Astrocyte of the hippocampus (primary cell): ENCODE results near the gene CFAP45.

Experiments used
- DNase-seq: peaks from one replicate; pipeline ENCODE4 v3.0.0; 2011; ENCODE audit warnings: low read depth, low spot score

Gene CFAP45, protein sequence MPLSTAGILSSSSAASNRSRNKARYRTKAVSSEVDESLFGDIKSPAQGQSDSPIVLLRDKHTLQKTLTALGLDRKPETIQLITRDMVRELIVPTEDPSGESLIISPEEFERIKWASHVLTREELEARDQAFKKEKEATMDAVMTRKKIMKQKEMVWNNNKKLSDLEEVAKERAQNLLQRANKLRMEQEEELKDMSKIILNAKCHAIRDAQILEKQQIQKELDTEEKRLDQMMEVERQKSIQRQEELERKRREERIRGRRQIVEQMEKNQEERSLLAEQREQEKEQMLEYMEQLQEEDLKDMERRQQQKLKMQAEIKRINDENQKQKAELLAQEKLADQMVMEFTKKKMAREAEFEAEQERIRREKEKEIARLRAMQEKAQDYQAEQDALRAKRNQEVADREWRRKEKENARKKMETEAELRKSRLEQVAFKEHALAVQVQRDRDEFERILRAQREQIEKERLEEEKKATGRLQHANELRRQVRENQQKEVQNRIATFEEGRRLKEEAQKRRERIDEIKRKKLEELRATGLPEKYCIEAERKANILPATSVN

DNA sequence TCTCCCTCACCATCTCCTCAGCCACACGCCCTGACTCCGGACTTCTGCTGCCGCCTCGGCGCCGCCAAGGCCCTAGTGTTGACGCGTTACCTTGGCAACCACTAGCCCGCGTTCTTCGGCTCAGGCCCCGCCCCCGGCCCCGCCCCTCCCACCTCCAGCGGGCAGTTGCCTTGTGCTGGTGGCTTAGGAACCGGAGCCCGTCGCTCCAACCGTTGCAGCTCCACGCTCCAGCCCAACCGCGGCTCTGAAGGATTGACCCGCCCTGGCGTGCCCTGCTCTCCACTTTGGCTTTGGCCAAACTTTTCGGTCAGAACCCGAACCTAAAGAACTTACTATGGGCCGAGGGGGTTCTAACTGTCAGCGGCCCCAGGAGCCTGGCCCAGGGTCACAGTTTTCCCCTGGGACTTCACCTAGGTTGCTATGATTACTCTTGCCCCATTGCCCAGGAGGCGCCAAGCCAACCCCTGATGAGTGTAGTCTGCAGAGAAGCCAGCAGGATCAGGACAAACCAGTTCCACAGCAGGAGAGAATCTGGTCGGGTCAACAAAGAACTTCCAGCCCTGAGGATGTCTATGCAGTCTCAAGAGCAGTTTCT is at the start of gene CFAP45:
Gene CFAP45 (minus strand): TSS at position 80 of the 595 bp plus-strand sequence. CDS start 67 bp downstream, at position 13.
- peak; percentile 92 for DNase-seq

DNA sequence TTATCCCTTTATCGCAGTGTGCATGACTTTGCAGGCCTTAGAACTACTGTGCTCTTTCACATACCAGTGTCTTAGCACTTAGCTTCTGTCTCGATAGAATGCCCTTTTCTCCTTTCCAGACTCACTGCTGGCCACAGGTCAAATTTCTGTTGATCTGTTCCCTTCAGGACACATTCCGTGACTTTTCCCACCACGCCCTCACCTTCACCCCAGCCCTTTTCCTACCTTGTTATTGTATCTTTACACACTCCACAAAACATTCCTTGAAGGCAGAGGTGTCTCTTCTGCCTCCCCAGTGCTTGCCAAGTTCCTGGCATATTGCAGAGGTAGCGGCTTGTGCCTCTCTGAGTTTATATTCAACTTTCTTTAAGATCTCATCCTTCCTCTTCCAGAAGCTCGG is 49.2 kb upstream of the CFAP45 start:
- no peak for DNase-seq

DNA sequence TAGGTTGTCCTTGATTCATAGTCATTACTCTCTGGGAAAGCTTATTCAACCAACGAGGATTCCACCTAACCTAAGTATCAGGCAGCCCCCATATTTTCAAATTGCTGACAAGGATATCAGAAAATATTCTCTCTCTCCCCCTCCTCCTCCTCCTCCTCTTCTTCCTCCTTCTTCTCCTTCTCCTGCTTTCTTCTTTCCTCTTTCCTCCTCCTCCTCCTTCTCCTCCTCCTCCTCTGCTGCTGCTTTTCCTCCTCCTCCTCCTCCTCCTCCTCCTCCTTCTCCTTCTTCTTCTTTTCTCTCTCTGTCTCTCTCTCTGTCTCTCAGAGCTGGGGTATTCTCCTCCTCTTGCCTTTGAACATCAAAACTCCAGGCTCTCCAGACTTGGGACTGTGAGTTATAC is 48.0 kb upstream of the CFAP45 start:
- no peak for DNase-seq

DNA sequence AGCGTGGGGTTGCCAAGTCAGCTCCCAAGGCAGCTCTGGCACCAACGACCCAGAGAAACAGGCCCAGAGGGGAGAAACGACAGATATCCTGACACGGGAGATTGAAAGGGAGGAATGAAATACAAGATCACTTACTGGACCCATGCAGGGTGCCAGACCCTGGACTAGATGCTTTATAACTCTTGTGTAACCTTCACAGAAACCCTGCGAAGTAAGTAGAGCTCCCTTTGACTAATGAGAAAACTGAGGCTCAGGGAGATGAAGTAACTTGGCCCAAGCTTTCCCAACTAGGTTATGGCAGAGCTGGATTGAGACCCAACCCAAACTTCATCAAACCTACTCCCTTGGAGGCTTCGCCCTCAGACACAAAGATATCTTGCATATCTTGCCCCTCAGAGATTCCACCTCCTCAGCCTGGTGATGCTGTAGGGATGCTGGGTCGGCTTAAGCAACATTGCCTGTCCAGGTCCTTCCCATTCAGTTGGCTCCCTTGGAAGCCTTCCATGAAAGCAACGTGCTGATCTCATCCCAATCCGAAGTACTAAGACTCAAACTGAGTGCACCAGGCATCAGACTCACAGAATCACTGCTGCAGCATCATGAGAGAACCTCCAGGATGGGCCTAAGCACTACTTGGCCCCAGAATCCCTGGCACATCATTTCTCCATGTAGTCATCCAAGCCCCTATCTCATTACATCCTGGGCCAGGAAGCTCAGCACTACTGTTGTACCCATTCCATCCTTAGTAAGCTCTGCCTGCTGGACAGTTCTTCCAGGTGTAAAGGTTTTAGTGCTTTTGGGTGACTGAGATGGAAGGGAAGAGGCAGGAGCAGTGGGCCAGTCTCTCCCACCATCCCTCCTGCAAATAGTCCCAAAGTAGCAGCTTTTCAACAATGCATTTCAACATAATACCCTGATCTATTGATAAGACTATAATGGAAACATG is 46.5 kb upstream of the CFAP45 start:
- DNase-seq: no peak

DNA sequence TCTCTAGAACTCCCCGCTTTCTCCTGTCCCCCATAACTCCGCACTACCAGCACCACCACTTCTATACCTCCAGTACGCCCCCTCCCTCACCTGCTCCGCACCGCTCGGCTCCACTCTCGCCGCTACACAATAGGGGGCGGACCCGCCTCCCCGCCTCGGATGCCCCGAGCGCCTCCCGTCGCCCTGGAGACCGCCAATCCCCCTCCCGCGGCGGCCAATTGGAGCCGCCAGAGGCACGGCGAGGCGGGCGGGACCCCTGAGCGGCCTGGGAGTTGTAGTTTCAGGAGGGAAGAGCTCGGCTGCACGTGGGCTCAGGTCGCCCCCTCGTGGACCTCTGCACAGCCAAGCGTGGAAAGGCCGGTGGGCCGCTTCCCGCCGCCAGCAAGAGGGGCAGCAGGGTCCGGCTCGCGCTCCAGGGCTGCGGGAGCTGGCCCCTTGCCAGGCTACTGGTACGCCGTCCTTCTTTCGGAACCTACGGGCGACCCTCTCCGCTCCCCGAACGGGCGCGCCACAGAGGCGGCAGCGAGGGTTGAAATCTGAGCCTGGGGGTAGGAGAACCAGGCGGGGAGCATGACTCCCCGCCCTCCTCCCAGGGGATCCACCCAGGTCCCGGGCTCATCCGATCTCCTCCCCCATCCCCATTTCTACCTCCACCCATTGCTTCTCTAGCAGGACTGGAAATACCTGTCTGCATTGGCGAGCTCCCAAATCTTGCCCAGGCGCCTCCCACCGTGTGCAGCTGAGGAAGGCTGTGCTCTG is 45.7 kb upstream of the CFAP45 start, which contains the start of gene IGSF9:
Gene IGSF9 (minus strand): TSS at position 131 of the 759 bp plus-strand sequence. CDS start 2,159 bp downstream, outside the sequence.
- peak; percentile 94 for DNase-seq

DNA sequence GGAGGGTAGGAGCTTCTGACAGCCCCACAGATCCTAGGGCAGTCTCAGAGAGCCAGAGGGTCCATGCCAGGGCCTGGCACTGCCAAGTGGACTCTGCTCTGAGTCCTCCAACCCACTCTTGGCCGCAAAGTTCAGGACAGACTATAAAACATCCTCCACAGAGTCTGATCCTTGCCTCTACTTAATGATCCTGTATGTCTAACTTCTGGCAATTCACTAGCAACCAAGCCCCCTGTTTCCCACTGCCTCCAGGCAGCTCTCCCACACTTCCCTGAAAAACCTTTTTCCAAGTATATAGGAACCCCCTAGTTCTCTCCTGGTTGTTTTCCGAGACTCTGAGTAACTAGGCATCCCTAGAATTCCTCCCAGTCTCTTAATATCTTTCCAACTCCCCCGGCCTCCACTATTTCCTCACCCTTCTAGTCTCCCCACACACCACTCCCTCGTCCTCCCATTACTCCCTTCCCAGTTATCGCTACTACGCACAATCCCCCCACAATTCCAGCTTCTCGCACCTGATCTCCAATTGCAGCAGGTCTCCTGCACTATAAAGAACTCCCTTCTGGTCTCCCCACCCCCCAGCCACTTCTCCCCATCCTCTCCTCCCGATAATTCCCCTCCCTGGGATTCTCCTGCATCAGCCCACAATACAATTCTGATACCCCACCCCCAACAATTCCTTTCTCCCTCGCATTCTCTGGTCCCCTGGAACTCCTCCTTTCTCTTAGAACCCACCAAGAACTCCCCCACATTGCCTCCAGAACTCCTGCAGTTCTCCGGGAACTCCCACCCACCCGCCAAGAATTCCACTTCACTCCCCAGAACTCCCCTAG is 44.9 kb upstream of the CFAP45 start:
- DNase-seq: no peak

DNA sequence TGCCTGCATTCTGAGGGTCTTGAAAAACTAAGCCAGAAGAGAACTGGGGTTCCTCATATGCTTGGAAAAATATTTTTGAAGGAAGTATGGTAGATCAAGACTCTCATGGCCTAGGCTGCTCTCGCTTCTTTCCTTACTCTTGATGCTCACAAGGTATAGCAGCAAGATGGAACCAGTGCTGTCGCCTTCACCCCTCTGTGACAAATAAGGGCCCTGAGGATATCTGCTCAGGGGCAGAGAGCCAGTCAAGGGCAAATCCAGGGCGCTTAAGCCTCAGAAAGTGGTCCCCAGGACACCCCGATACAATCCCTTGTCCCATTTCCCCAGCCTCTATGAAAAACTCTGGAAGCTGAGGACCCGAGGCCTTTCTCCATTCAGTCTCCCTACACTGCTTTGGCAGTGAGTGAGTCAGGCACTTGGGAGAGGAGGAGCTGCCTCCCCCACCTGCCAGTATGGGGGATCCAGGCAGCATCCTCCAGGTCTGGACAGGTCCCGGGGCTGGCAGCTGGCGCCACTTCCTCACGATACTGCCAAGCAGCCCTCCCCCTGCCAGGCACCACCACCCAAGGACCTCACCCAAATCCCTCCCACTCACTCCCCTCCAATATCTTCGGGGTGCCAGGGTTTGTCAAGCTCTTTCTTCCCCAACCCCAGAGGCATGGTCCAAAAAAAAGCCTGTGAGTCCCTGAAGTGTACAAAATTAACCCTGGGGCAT is 44.1 kb upstream of the CFAP45 start:
- no peak for DNase-seq

DNA sequence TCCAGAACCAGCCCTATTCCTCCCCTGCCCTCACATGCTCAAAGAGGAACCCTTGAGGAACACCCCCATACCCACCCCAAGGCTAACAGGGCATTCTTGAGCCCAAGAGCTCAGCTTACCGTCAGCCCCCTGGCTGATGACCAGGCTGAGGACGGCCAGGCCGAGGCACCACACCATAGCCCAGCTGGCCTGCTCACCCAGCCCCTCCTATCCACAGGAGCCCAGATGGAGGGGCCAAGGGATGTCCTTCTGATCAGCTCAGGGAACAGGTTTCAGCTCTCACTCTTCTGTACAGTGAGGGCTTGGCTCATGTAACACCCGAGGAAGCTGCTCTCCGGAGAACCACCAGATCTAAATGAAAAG is 43.3 kb upstream of the CFAP45 start:
- no peak for DNase-seq

DNA sequence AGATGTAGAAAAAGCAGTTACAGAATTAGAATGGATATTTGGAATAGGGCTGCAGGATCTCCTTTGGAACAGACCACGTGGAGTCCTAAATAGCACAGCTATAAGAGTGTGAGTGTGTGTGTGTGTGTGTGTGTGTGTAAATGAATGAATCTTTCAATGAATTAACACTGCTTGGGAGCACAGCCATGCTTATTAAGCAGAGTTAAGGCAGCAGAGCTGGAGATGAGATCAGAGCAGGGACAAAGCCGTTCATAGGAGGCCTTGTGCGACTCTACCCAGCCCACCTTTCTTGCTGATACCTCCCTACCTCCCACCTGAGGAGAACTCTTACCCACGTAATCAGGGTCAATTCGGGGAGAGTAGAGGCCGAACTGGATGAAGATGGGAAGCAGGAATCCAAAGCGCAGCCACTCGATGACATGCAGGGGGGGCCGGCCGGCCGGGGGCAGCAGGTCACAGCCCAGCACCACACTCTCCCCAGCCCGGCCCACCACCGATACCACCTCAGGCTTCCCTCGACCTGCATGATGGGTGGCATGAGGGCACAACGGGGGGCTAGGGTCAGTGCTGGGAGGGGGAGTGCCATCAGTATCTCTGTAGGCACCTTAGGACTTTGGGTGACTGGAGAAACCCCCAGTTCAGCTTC is 42.8 kb upstream of the CFAP45 start:
- no peak for DNase-seq

DNA sequence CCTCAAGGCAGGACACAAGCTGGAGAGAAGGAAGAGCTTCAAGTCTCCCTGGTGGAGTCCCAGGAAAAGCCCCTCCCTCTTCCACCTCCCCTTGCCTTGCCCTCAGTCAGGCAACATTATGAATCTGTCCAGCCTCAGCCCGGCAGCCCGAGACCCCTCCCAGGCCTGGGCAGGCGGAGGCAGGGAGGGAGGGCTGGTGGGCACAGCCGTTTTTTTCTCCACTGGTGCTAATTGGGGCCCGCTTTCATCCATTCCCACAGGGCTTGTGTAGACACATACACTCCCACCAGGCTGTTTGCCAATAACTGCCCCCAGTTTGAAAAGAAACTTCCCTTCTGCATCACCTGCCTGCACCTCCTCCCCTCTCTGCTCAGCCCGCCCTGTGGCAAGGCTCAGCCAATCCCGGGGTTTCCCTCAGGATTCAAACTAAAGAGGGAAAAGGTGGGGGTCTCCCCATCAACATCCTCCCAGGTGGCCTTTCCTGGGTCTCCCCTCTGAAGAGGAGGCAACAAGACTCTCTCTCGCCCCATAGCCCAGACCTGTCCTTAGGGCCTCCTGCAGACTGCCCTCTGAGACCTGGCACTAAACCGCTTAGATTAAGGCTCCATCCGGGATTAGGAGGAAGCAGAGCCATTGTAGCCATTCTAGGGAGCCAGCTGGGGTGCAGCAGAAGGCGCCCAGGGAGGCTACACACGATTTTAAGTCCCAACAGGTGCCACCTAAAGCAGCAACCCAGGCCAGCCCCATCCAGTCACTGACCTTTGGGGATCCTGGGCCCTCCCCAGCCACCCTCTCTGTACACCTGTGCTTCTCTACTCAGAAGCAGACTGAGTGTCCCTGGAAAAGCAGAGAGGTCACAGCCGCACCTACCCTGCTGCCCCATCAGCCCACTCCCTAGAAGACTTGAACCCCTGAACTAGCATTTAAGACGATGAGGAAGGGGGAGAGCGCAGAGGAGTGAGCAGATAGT is 41.9 kb upstream of the CFAP45 start:
- no peak for DNase-seq

DNA sequence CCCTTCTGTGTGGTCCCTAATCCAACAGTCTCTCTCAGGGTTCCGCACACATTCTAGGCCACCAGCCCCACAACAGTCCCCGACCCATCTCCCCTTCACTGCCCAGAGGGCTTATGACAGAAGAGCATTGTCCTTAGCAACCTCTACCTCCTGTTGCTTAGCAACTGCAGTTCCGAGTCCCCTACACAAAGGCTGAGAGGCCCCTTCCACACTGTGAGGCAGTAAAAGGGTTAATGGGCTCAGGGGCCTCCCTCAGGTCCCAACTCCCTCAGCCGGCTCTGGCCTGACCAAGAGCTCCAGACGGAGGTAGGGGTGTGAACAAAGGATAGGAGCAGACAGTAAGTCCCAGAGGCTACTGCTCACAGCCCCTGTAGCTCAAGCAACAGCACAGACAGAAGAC is 41.2 kb upstream of the CFAP45 start:
- no peak for DNase-seq

DNA sequence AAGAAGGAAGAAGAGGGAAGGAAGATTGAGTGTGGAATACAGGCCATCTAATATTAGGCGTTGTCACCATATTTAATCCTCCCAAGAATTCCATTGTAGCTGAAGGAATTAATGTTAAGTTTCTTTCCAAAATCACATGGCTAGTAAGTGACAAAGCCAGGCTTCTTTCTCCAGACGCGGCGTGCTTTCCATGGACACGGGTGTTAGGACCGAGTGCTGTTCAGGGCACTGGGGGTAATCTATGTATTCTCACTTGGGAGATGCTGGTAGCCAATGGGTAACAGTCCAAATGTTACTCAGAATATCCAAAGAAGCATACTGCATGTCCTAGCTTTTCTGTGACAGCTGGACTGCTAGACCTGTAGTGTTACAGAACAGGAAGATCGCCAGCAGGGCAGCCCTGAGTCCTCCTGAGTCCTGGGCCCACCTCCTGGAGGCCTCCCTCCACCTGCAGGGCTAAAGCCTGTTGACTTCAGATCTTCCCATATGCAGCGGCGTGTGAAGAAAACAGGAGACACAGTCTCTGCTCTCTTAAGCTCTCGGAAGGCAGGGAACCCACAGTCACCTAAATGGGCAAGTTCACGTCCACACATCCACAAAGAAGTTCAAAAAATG is 40.1 kb upstream of the CFAP45 start:
- no peak for DNase-seq

DNA sequence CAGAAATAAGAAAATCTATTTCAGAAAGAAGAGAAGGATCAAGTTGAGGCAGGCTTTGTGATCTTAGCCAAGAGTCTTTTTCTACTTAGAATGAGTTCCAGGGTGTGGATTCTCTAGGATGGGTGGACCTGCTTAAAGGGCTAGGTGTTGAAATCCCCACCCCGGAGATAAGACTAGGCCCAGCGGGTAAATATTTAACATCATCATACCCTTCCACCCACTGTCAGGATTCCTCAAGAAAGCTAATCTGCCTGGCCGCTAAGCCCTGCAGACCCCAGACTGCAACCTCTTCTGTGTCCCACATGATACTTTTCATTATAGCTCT is 39.7 kb upstream of the CFAP45 start:
- no peak for DNase-seq

DNA sequence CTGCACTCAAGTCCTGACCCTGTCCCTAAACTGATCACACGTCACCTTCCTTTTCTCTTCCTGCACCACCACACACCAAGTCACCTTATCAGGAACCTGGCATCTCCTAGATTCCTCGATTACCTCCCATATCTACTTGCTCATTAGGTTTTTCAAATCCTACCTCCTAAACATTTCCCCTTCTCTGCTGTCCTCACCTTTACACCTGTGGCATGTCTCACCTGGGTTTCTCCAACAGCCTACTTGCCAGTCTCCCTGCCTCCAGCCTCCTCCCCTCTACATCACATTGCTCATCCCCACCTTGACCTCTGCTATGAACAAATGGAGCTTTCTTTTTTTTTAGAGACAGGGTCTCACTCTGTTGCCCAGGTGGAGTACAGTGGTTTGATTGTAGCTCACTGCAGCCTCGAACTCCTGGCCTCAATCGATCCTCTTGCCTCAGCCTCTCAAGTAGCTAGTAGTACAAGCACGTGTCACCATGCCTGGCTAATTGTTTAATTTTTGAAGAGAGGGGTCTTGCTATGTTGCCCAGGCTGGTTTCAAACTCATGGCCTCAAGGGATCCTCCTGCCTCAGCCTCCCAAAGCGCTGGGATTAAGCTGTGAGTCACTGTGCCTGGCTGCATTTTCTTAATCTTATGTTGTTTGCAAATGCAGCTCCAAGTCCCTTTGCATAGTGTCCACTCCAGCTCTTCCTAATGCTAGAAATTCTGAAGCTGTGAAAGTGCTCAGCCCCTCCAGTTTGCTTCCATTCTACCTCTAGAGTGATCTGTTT is 39.1 kb upstream of the CFAP45 start:
- no peak for DNase-seq

DNA sequence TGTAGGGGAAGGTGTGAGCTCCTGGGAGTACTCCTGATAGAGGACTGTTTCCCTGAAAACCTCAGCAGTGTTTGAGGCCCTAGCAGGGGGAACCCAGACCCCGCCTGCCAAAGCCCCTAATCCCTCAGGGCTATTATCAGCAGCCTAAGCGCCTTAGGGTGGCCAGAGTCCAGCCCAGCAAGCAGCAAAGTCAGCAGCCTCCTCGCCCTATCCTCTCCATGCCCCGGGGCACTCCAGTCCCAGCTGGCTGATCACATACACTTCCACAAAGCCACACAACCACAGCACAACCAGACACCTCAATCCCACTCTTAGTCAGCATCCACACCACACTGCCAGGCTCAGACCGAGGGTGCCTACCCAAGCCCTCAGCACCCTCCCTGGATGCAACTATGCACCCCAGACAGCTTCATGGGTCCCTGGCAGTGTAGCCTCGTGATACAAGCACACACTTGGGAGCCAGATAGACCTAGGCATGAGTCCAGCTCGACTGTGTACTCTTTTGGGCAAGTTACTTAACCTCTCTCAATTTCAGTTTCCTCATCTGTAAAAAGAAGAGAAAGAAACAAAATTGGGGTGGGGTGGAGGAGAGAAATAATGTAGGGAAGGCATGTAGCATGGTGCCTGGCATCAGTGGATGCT is 38.4 kb upstream of the CFAP45 start:
- no peak for DNase-seq

DNA sequence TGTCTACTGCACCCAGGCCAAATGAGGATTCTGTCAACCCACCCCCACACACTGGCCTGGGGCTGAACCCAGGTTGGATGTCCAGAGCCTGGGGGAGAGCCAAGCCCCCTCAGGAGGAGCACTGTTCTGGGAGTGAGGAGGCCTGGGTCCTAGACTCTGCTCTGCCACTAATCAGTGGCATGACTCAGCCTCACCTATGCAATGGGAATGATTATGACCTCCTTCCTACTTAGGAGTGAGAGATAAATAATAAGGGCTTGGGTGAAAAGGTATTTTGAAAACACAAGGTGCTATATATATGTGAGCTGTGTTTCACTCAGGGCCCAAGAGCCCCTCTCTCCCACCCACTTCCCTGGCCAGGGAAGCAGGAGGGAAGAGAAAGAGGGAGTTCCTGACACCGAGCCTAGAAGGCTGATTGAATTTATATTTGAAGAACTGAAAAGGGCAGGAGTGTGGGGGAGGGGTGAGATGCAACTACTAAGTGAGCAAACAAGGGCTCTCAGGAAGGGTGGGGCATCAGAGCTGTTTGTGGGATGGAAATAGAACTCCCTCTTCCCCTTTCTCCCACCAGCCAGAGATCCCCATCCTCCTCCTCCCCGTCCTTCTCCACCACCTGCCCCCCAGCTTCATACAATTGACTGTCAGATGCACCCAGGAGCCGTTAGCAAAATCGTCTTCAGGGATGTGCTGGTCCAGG is 37.2 kb upstream of the CFAP45 start:
- no peak for DNase-seq
